DND-41 (cell line): ENCODE results near the gene SLC34A3.

ENCODE experiments used
- ATAC-seq: fragments of 200-7000 bp; cut with Tn5 transposase; 3 replicates; pipeline ENCODE4 v1.9.1; 2021; ENCODE audit warnings: low read depth; ENCODE audit not compliant: insufficient read depth
- DNase-seq: peaks from one replicate; pipeline ENCODE4 v3.0.0-alpha.2; 2020
- H2AFZ ChIP-seq: 2 replicates; pipeline ENCODE4 v1.6.0; 2012; ENCODE audit warnings: low read depth, low read length
- H3K27ac ChIP-seq: 2 replicates; pipeline ENCODE4 v1.5.1; 2012; ENCODE audit warnings: low read length, inconsistent platforms
- H3K27me3 ChIP-seq: fragments of 200-600 bp; sonication (generic); 2 replicates; pipeline ENCODE4 v1.6.0; 2012; ENCODE audit warnings: low read length, mild to moderate bottlenecking, inconsistent platforms; ENCODE audit not compliant: insufficient read depth, poor library complexity
- H3K36me3 ChIP-seq: 2 replicates; pipeline ENCODE4 v1.5.1; 2012; ENCODE audit warnings: low read length, inconsistent platforms; ENCODE audit not compliant: insufficient read depth
- H3K4me1 ChIP-seq: 2 replicates; pipeline ENCODE4 v1.5.1; 2012; ENCODE audit warnings: mild to moderate bottlenecking, low read length; ENCODE audit not compliant: insufficient read depth
- H3K4me2 ChIP-seq: 2 replicates; pipeline ENCODE4 v1.6.0; 2012; ENCODE audit warnings: mild to moderate bottlenecking, moderate library complexity, low read length, inconsistent platforms; ENCODE audit not compliant: insufficient read depth
- H3K4me3 ChIP-seq, 2 experiments: fragments of 200-600 bp in 1 of 2; shearing (Covaris generic) in 1 of 2; 2 replicates each; pipeline ENCODE4 v1.5.1; 2012 to 2016; ENCODE audit warnings: inconsistent platforms in 2 of 2, low read length in 2 of 2, mild to moderate bottlenecking in 2 of 2, low read depth in 1 of 2, moderate library complexity in 1 of 2
- H3K79me2 ChIP-seq: 2 replicates; pipeline ENCODE4 v1.6.0; 2012; ENCODE audit warnings: low read length, inconsistent platforms; ENCODE audit not compliant: insufficient read depth
- H3K9ac ChIP-seq: 2 replicates; pipeline ENCODE4 v1.6.0; 2012; ENCODE audit warnings: low read depth, mild to moderate bottlenecking, inconsistent platforms, low read length, moderate library complexity
- H3K9me3 ChIP-seq: 2 replicates; pipeline ENCODE4 v1.5.1; 2012; ENCODE audit warnings: low read length, moderate library complexity, mild to moderate bottlenecking, inconsistent platforms; ENCODE audit not compliant: insufficient read depth, severe bottlenecking
- H4K20me1 ChIP-seq: 2 replicates; pipeline ENCODE4 v1.6.0; 2012; ENCODE audit warnings: low read length; ENCODE audit not compliant: insufficient read depth
- CTCF ChIP-seq: IDR thresholded peaks from 2 replicates; pipeline ENCODE4 v1.5.1; 2012; ENCODE audit warnings: borderline replicate concordance, low read length, moderate library complexity, mild to moderate bottlenecking; ENCODE audit not compliant: poor library complexity, severe bottlenecking; ENCODE audit errors: extremely low read depth
- EZH2 ChIP-seq: IDR thresholded peaks from 3 replicates; pipeline ENCODE4 v1.6.1; 2012; ENCODE audit warnings: borderline replicate concordance, low read depth, mild to moderate bottlenecking, moderate library complexity, low read length, inconsistent platforms; ENCODE audit not compliant: severe bottlenecking

The SLC34A3 gene

GRCh38 chr9:137273611-137274320 lies 43.1 kb downstream of the SLC34A3 start:
- no peak overlapping the region for H3K4me2 ChIP-seq
- no peak overlapping the region for H2AFZ ChIP-seq
- H3K79me2 ChIP-seq = 0 out of 2 replicates have a peak, but pooled peaks cover 2% of the 10 kb centered on the region
- peaks cover 32% of the 10 kb centered on the region for H3K36me3 ChIP-seq
- H3K4me1 ChIP-seq = no peaks in the 10 kb centered on the region
- H3K27me3 ChIP-seq = no peaks in the 10 kb centered on the region
- H3K9ac ChIP-seq = no peak overlapping the region
- TF ChIP-seq CTCF = no peak
- no peak for TF ChIP-seq EZH2
- no peaks in the 10 kb centered on the region for H3K9me3 ChIP-seq
- no peak overlapping the region for H3K4me3 ChIP-seq
- DNase-seq (no peak), ATAC-seq (no peak)
- H3K27ac ChIP-seq = no peak overlapping the region
- peaks cover 37% of the 10 kb centered on the region for H4K20me1 ChIP-seq

DNA sequence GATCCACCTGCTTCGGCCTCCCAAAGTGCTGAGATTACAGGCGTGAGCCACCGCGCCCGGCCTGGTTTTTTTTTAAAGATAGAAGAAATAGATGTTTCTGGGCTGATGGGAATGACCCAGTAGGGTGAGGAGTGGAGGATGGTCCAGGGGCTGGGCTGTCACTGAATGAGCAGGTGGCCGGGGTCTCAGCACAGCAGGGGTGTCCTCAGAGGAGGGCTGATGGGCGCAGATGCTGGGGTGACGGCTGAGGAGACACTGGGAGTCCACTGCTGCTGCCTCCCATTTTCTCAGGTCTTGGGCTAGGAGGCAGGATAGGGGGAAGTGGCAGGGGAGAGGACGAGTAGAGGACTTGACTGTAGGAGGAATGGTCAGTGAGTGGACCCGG lies 44.5 kb downstream of the SLC34A3 start:
- H3K9ac ChIP-seq = no peak overlapping the region
- H3K79me2 ChIP-seq = 0 out of 2 replicates have a peak, but pooled peaks cover 2% of the 10 kb centered on the region
- TF ChIP-seq CTCF = no peak
- TF ChIP-seq EZH2 = no peak
- no peaks in the 10 kb centered on the region for H3K9me3 ChIP-seq
- H4K20me1 ChIP-seq = peaks cover 35% of the 10 kb centered on the region
- H3K27me3 ChIP-seq = no peaks in the 10 kb centered on the region
- H2AFZ ChIP-seq = no peak overlapping the region
- ATAC-seq (no peak), DNase-seq (no peak)
- no peak overlapping the region for H3K27ac ChIP-seq
- H3K36me3 ChIP-seq = peaks cover 23% of the 10 kb centered on the region
- H3K4me1 ChIP-seq = no peaks in the 10 kb centered on the region
- no peak overlapping the region for H3K4me3 ChIP-seq
- no peak overlapping the region for H3K4me2 ChIP-seq

DNA sequence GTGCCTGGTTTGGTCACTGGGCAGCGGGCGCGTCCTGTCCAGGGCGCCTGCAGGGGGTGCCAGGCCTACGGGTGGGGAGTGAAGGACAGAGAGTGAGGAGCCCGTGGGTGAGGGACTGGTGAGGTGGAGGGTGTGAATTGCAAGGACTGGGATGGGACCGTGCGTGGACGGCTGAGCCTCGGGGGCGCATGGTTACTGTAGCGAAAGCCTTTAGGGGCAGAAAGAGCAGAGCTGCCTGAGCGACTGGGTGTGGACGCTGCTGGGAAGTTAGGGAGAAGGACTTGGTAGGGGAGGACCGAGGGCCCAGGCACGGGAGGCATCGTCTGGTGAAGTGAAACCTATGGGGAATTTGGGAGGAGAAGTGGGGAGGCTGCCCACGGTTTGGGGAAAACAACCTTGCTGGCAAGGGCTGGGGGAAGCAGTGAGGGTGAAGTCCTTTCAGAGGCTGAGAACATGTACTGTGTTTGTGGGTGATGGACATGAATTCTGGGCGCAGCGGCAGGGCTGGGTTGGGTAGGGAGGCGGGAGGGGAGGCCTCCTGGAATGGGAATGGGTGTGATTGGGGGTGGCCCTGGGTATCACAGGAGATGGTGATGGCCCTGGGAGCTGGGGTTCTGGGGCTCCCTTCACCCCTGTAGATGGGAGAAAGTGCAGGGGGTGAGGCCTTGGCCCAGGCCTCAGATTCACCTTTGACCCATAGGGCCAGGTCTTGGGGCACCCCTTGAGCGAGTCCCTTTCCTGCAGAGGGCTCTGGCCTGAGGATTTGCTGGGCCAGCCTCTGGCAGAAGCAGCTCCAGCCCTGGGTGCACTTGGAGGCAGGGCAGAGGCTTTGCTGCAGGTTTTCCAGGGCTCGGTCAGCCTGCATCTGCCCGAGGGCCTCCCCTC lies 45.1 kb downstream of the SLC34A3 start:
- Histone ChIP-seq H3K27me3 (no peaks in the 10 kb centered on the region), H3K79me2 (0 out of 2 replicates have a peak, but pooled peaks cover 2% of the 10 kb centered on the region), H3K4me2 (no peak overlapping the region), H3K27ac (no peak overlapping the region), H3K9ac (no peak overlapping the region), H2AFZ (no peak overlapping the region), H4K20me1 (peaks cover 34% of the 10 kb centered on the region), H3K4me1 (no peaks in the 10 kb centered on the region), H3K36me3 (peaks cover 21% of the 10 kb centered on the region), H3K4me3 (no peak overlapping the region), H3K9me3 (no peaks in the 10 kb centered on the region)
- ATAC-seq = no peak
- no peak for DNase-seq
- TF ChIP-seq EZH2 (no peak), CTCF (no peak)
